Transverse colon (tissue), 4 donors: ENCODE measurements around the gene NT5DC2. TPM values are rescaled to one million over a fixed set of nuclear protein-coding genes. Genes with fewer than 3 reads are reported as not detected.

Source experiments
- DNase-seq: peaks from one replicate; pipeline ENCODE4 v3.0.0-alpha.2; 2019
- H3K27ac ChIP-seq, 4 donors: fragments of 200-600 bp; sonication (generic); 2 replicates each; pipeline ENCODE4 v1.5.1; 2016 to 2018; ENCODE audit warnings: inconsistent platforms in 4 of 4
- H3K27me3 ChIP-seq: fragments of 200-600 bp; sonication (generic); 2 replicates; pipeline ENCODE4 v1.5.1; 2017; ENCODE audit warnings: inconsistent platforms
- H3K36me3 ChIP-seq, 4 donors: fragments of 200-600 bp; sonication (generic); 2 replicates each; pipeline ENCODE4 v1.5.1; 2017 to 2019; ENCODE audit warnings: inconsistent platforms in 4 of 4
- H3K4me1 ChIP-seq, 4 donors: fragments of 200-600 bp; sonication (generic); 2 replicates each; pipeline ENCODE4 v1.5.1; 2017 to 2020; ENCODE audit warnings: inconsistent platforms in 4 of 4
- H3K4me3 ChIP-seq, 4 donors: fragments of 200-600 bp; sonication (generic); 1 replicate in 1 of 4; 2 replicates in 3 of 4; pipeline versions ENCODE4 v1.5.1 to v1.6.1; 2017 to 2019; ENCODE audit warnings: inconsistent platforms in 4 of 4
- H3K9me3 ChIP-seq, 2 donors: fragments of 200-600 bp; sonication (generic); 2 replicates each; pipeline ENCODE4 v1.5.1; 2017 to 2019; ENCODE audit warnings: inconsistent platforms in 2 of 2
- POLR2A ChIP-seq: fragments of 450-650 bp; IDR thresholded peaks from one replicate; pipeline ENCODE4 v1.6.1; 2016; ENCODE audit warnings: antibody characterized with exemption, mild to moderate bottlenecking, moderate library complexity
- POLR2AphosphoS5 ChIP-seq, 3 donors: sonication (generic); formaldehyde crosslinking; IDR thresholded peaks; one replicate each; pipeline ENCODE4 v1.6.1; 2016; ENCODE audit warnings: antibody characterized with exemption in 3 of 3
- WGBS, 2 donors: methylation state at CpG; one replicate each; pipeline ENCODE4 v1.1.5; 2018; ENCODE audit warnings: low coverage in 1 of 2; 5-methylcytosine and 5-hydroxymethylcytosine counted together
- in situ Hi-C, 4 donors: fragments of 200-750 bp; cut with MboI; loops; one replicate each; pipeline versions ENCODE4 v1.15.0 to v1.15.1; 2017; ENCODE audit warnings: low sequenced_read_pairs in 3 of 4, low pct_ligation_motif_present in 1 of 4, low pct_unique_long_range_greater_than_20kb in 1 of 4
- intact Hi-C: fragments of 100-400 bp; cut with DNase I; formaldehyde crosslinking; loops from one replicate; pipeline ENCODE4 v1.15.1; 2023; ENCODE audit warnings: low total_unique reads
- small RNA-seq, 4 donors: library from RNA; depleted of rRNA; stranded (forward); fragments of <200 nt; gene quantifications; one replicate each; pipeline ENCODE3, GENCODE V24; 2016
- total RNA-seq, 4 donors: library from RNA; depleted of rRNA; stranded (reverse); fragments of >200 nt; gene quantifications; one replicate each; pipeline ENCODE4 v1.1.0, GENCODE V29; 2016

The NT5DC2 gene
- total RNA-seq, 4 donors from 2014 or later = 5.5 to 16.7 (median 14.9) TPM; not detected in 1

DNA sequence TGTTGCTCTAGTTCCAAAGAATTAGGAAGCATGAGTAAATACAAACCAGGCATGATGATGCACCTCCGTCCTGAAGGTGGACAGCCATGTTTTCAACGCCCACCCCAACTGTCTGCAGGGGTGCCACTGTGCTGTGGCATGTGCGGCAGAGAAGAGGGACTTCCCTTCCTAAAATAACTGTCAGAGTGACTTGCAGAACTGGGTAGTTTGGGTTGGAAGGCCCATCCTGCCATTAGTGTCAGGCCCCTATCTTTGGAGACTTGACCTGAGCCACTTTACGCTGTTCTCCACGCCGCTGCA is 55.9 kb downstream of the NT5DC2 start:
- Histone ChIP-seq H3K27ac (no peak overlapping the region), H3K4me1 (peaks cover 0 to under 1% (median 0%) of the 10 kb centered on the region in 4 donors), H3K27me3 (no peaks in the 10 kb centered on the region), H3K9me3 (no peaks in the 10 kb centered on the region), H3K36me3 (peaks cover 0 to 80% (median 40%) of the 10 kb centered on the region in 4 donors), H3K4me3 (no peak overlapping the region)
- no peak for DNase-seq
- intact Hi-C loops = no loop called here
- 90 to 95% methylated on average over 2 to 6 of the region's 6 CpGs for WGBS, 2 donors
- in situ Hi-C loops = no loop called here
- no peak for TF ChIP-seq POLR2AphosphoS5 (IDR thresholded peaks at IDR 0.05)

DNA sequence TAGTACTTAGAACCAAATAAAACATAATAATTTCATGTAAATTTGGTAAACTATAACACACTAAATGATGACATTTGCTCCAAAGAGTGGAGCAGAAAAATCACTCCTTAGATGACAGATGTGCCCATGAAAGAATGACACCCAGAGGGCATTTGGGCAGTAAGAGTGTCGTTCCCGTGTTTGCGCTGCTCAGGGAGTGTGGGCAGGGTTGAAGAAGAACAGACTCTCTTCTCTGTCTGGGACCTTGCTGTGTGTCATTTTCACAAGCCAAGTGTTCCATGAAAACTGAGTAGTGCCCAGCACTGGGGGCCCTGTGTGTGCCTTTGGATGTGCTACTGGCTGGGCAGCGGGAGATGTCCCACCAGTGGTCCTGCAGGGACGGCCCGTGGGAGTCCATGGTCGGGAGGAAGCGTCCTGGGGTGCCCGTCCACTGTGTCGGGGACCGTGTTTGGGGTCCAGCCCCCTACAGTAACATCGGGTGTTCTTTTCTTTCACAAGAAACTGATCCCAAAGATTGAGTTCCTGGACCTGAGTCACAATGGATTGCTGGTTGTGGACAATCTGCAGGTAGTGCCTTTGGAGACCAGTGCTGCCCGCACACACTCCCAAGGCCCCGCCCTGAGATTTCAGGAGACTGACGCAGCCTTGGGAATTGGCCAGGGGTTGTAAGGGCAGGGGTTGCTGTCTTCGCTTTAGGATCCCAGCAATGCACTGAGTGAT is 56.4 kb downstream of the NT5DC2 start:
- H3K27ac ChIP-seq = no peak overlapping the region
- in situ Hi-C loops (no loop called here), intact Hi-C loops (no loop called here)
- H3K4me1 ChIP-seq = no peaks in the 10 kb centered on the region
- WGBS, 2 donors = 80 to 95% methylated on average over 3 to 16 of the region's 16 CpGs
- H3K36me3 ChIP-seq = peaks cover 0 to 77% (median 42%) of the 10 kb centered on the region in 4 donors
- H3K4me3 ChIP-seq = no peak overlapping the region
- no peaks in the 10 kb centered on the region for H3K27me3 ChIP-seq
- no peak for DNase-seq
- H3K9me3 ChIP-seq = no peaks in the 10 kb centered on the region
- TF ChIP-seq POLR2AphosphoS5 (IDR thresholded peaks at IDR 0.05) (no peak), POLR2A (no peak)

Small RNAs within 50 kb of the gene (small RNA-seq; reads per million reads assigned to genes)
- gene RNU6-856P (0 reads per million in 4 donors), gene RNU6ATAC16P (0 reads per million in 4 donors)

Other genes with a start within 250 kb of the NT5DC2 start
- gene GLYCTK, start 246.0 kb downstream of the NT5DC2 start, total RNA-seq = 100 to 1,000 TPM in 1 of 4 donors, 10 to 100 TPM in 3; 43.7 to 118 (median 73.7) TPM
- gene DNAH1, start 217.5 kb downstream of the NT5DC2 start, total RNA-seq = 100 to 1,000 TPM in 1 of 4 donors, 10 to 100 TPM in 3; 17.6 to 102 (median 26.3) TPM
- 100 to 1,000 TPM in 2 of 4 donors, 10 to 100 TPM in 2; 61.8 to 588 (median 92.6) TPM for gene BAP1, start 123.8 kb downstream of the NT5DC2 start, total RNA-seq
- 10 to 100 TPM in 3 of 4 donors, 1 to 10 TPM in 1; 6.0 to 24.2 (median 16.4) TPM for gene PHF7, start 123.2 kb downstream of the NT5DC2 start, total RNA-seq
- gene SEMA3G, start 88.8 kb downstream of the NT5DC2 start, total RNA-seq = 10 to 100 TPM in 1 of 4 donors, 1 to 10 TPM in 3; 1.2 to 21.7 (median 2.3) TPM
- 10 to 100 TPM in 1 of 4 donors, 1 to 10 TPM in 1, not detected in 2; 7.1 to 10.4 TPM for gene TNNC1, start 79.8 kb downstream of the NT5DC2 start, total RNA-seq
- 100 to 1,000 TPM in 2 of 4 donors, 10 to 100 TPM in 2; 72.0 to 137 (median 98.6) TPM for gene NISCH, start 78.3 kb downstream of the NT5DC2 start, total RNA-seq
- gene STAB1, start 38.5 kb downstream of the NT5DC2 start, total RNA-seq = 100 to 1,000 TPM in 1 of 4 donors, 10 to 100 TPM in 3; 42.6 to 152 (median 70.3) TPM
- gene UQCC5, start 2.7 kb upstream of the NT5DC2 start, total RNA-seq = 10 to 100 TPM in 1 of 4 donors, 1 to 10 TPM in 2, not detected in 1; 2.6 to 22.1 (median 4.0) TPM
- 100 to 1,000 TPM in 2 of 4 donors, 10 to 100 TPM in 2; 60.3 to 335 (median 134) TPM for gene PBRM1, start 152.1 kb upstream of the NT5DC2 start, total RNA-seq
- 10 to 100 TPM; 19.1 to 54.5 (median 37.4) TPM for gene GNL3, start 152.2 kb upstream of the NT5DC2 start, total RNA-seq
- 10 to 100 TPM in 3 of 4 donors, not detected in 1; 34.3 to 52.6 (median 37.2) TPM for gene GLT8D1, start 171.9 kb upstream of the NT5DC2 start, total RNA-seq
- 100 to 1,000 TPM in 2 of 4 donors, 10 to 100 TPM in 2; 24.3 to 120 (median 70.5) TPM for gene SPCS1, start 172.2 kb upstream of the NT5DC2 start, total RNA-seq
- gene NEK4, start 237.1 kb upstream of the NT5DC2 start, total RNA-seq = 10 to 100 TPM; 14.6 to 35.0 (median 22.1) TPM
- gene ITIH1, start 243.7 kb upstream of the NT5DC2 start, total RNA-seq = not detected